ENCODE results near the gene CALD1.

Gene CALD1

GRCh38 chr7:134936893-134937510, 157.6 kb downstream of the CALD1 start:
- DNase-seq = no peak

- no peak for DNase-seq
These were observed 158.7 kb downstream of the CALD1 start for GRCh38 chr7:134938141-134938540.

GRCh38 chr7:134939136-134939535, 159.7 kb downstream of the CALD1 start:
- no peak for DNase-seq

GRCh38 chr7:134940729-134941128, 161.3 kb downstream of the CALD1 start:
- DNase-seq = no peak

DNA sequence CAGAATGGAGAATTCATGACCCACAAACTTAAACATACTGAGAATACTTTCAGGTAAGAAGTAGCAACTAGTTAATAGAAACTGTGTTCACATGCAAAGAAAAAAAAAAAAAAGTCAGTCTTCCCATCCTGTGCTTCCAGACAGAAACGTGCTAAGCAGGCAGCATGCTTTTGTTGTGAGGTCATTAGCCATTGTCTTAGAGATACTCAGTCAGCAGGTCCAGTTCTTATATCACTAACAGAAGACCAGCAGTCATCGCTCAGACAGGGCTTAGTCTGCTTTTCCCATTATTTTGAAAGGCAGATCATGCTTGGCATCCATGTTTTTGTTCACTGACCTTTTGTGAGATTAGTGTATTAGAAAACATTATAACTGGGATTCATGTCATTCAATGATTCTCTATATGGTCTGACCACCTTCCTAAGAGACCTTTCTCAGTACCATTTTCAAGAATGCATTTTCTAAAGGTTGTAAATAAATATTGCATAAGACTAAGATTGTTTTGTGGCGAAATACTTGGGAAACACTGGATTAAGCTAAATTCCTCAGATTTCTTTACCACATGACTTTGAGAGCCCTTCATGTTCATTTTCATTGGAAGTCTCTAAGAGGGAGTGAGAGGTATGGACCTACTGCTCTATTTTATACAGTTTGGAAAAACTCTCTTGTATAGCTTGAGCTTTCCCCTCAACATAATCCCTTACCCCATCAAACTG, 161.9 kb downstream of the CALD1 start:
- DNase-seq = no peak

DNA sequence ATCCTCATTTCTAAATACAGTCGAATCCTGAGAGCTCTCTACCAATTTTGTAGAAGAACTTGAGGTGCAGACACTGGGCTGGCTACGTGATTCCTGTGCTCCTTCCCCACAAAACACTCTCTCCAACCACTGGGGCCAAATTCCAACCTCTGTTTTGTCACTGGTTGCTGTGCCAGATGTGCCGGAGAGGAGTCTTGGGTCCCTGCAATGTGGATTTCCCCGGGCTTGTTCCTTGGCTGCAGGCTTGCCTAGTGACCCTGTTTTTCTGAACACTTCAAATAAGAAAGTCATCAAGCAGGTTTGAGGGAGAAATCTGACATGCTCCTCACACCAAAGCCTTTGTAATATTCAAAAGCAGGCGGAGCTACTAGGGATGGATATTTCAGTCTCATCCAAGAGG, 162.5 kb downstream of the CALD1 start:
- no peak for DNase-seq

- DNase-seq = no peak
These were observed 163.4 kb downstream of the CALD1 start for GRCh38 chr7:134942690-134943466.

DNA sequence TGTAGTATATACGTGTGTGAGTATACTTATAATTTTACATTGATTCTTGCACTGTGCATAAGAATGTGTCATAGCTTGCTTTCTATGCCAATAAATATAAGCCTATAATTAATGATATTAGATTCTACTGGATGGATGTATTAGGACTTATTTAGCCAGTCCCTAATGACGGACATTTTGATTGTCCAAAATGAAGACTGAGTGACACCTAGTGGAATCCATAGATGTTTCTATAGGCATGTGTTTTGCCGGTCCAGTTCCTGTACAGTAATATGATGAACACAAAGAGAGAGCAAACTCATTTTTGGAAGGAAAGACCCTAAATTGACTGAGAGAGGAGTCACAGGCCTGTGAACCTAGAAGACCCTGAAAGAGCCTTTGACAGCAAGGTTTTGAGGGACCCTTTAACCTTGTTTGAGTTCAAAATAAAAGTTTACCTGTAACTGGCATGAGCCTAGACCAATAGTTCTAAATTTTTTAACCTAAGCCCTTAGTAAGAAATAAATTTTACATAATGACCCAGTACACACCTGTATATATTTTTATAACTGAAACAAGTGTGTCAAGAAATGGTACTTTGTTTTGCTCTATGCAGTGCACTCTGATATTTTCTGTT, 164.5 kb downstream of the CALD1 start:
- DNase-seq = no peak

DNA sequence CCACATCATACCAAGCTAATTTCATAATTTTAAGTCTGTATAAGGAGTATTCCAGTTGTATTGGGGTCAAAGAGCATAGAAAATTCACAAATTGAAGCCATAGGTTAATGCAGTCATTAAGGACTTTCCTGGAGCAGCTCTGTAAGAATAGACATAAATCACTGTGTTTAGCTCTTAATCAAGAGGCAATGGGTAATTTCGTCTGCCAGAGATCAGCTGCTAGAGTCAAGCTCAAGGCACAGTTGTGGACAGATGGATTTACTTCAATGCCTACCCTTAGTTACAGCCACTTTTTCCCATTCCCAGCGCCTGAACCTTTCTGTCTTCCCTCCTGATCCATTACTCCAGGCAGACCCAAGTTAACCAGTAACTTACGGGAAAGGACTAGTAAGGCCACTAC, 166.3 kb downstream of the CALD1 start:
- no peak for DNase-seq

DNA sequence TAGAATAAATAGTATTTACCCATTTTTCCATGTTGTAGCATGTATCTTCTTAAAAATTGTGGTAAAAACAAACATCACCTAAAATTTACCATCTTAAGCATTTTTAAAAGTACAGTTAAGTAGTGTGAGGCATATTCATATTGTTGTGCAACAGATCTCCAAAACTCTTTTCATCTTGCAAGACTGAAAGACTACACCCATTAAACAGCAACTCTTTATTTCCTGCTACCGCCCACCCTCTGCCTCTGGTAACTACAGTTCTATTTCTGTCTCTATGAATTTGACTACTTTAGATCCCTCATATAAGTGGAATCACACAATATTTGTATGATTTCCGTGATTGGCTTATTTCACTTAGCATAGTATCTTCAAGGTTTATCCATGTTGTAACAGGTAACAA, 166.8 kb downstream of the CALD1 start:
- DNase-seq = no peak

DNA sequence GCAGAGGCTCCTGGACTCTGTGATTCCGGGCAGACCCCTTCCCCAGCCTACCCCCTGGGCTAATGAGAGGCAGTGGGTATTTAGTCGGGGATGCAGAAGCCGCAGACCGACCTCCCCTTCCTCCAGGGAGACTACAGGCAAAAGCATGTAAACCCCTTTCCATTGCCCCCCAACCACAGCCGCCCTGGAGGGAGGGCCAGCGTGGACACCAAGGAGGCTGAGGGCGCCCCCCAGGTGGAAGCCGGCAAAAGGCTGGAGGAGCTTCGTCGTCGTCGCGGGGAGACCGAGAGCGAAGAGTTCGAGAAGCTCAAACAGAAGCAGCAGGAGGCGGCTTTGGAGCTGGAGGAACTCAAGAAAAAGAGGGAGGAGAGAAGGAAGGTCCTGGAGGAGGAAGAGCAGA, 167.9 kb downstream of the CALD1 start:
- DNase-seq = no peak

- no peak for DNase-seq
These were observed 168.4 kb downstream of the CALD1 start for GRCh38 chr7:134947831-134948230.

- DNase-seq = no peak
These were observed 168.8 kb downstream of the CALD1 start for GRCh38 chr7:134948246-134948645.

GRCh38 chr7:134948736-134949135, 169.3 kb downstream of the CALD1 start:
- no peak for DNase-seq

- DNase-seq = no peak
These were observed 169.7 kb downstream of the CALD1 start for GRCh38 chr7:134949171-134949570.

DNA sequence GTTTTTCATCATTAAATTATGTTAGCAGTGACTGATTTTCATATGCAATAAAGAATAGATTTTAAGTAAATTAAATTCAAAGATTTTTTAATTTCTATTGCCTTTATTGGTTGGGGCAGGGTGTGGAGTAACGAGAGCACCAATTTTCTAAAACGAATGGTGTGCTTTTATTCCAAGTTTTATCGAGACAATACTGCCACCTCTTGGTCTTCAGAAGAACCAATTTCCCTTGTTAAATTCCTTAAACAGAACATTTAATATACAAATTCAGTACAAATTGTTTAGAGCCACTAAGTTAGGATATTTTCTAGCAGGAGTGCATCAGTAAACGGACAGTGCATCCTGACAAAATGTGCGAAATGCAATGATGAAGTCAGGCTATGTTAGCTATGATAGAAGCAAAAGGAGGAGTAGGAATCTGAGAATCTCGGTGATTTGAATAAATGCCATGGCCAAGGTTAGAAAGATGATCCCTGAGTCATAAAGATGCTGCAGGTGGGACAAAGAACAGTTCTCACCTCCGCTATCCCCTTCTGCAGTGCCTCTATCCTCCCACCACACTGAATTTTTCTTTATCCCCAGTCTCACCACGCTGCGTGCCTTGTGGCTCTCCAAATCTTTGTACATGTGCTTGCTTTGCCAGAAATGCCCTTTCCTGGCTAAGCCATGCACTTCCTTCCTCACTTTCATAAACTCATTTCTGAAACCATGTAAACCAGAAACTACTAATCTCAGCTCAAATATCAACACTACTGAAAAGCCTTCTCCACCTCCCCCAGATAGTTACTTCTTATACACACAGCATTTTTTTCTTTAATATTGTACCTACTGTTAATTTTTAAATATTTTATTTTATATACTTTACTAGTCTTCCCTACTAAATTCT, 175.0 kb downstream of the CALD1 start:
- no peak for DNase-seq

GRCh38 chr7:134957005-134957404, 177.6 kb downstream of the CALD1 start:
- DNase-seq = no peak

DNA sequence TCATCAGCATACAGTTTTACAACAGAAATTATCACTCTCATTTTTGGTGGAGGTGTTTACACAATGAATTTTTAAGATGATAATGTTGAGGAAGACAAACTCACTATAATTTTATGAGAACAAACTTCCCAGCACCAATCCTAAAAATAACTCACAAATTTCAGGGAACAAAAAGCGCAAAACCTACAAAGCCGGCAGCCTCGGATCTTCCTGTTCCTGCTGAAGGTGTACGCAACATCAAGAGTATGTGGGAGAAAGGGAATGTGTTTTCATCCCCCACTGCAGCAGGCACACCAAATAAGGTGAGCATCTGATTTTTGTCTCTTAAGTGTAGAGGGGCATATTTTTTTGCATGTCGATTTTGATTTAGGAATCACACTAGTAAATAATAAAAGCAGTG, 180.4 kb downstream of the CALD1 start:
- no peak for DNase-seq

- no peak for DNase-seq
These were observed 182.9 kb downstream of the CALD1 start for GRCh38 chr7:134962270-134962780.

DNA sequence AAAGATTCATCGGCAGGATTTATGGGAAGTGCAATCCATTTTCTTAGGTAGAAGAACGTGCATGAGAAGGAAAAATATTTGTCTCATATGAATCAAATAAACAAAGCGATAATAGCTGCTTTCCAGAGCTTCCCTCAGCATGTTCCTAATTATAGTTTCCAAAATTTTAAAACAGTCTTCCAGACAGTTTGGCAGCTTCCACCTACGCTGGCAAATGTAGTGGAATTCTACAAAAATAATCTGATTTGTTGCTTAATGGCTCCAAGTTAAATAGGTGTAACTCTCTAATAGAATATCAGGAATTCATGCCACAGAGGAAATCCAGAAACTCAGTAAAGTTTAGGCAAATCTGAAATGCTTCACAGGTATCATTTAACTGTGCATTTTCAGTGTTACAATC, 183.6 kb downstream of the CALD1 start:
- DNase-seq = no peak

- DNase-seq = no peak
These were observed 187.3 kb downstream of the CALD1 start for GRCh38 chr7:134966691-134967090.

GRCh38 chr7:134968110-134968509, 188.7 kb downstream of the CALD1 start:
- DNase-seq = no peak

Data from activated T-cell treated with anti-CD3 and anti-CD28 coated beads for 4 hours (primary cell).